ENCODE data around the gene GRIN2C.

GRCh38 chr17:74877592-74878548, 18.2 kb upstream of the GRIN2C start:
- TF ChIP-seq CTCF (IDR thresholded peaks at IDR 0.05), result no peak
- no peak for TF ChIP-seq POLR2A (IDR thresholded peaks at IDR 0.05)
